GF-D8 (cell line): ENCODE measurements around the gene HSD17B12.

Experiments
- DNase-seq: peaks from one replicate; lab custom pipeline; 2025; lab: John Stamatoyannopoulos, UW

Gene HSD17B12

DNA sequence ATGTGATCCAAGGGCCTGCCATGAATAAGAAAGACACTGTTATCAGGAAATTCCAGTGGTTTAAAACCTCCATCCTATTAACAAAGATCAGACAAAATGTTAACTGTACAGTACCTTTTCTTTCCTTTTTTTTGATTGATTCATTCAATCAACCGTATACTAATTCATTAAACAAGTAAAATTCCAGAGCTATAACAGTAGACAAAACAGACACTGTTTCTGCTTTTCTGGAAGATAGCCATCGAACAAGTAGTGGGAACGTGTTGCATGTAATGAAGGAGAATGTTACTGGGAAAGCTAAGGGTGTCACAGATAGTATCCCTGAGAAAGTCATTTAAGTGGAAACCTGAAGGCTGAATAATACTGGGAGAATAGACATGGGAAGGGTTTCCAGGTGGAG, 126.4 kb downstream of the HSD17B12 start:
- DNase-seq = no peak

DNA sequence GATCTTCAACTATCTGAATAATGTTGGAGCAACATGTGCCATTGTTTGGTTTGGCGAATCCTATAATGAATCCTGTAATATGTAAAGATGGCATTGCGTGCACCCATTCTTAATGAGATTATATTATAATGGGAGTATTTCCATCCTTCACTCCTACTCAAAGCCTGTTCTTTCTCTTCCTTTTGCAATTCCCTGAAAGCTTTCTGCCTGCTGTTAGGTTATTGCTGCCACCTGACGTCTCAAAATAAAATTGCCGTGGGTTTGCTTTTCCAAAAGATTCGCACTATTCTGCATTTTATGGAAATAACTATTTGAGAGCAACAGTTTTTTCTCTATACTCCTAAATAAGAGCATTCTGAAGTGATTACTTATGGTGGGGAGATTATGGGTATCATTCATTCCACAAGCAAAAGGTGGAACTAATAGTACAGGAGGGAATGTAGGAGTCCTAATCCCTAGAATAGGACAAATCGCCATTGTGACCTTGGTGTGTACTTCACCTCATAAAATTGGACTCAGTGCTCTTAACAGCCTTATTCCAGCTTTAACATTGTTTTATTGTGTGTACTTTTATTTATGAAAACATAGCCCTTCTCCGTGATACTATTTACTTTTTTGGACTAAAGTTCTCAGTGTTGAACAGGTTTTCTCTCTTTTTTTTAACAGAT, 130.5 kb downstream of the HSD17B12 start:
- DNase-seq = no peak

DNA sequence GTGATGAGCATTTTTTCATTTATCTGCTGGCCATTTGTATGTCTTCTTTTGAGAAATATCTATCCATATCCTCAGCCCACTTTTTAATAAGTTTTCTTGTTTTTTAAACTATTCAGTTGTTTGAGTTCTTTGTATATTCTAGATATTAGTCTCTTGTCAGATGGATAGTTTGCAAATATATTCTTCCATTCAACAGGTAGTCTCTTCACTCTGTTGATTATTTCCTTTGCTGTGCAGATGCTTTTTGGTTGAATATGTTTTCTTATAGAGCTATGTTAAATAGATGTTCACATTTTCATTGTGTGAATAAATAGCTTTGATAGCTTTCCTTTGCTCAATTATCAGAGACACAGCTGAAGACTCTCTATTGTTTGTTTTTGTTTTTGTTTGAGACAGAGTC, 131.9 kb downstream of the HSD17B12 start:
- DNase-seq = no peak

DNA sequence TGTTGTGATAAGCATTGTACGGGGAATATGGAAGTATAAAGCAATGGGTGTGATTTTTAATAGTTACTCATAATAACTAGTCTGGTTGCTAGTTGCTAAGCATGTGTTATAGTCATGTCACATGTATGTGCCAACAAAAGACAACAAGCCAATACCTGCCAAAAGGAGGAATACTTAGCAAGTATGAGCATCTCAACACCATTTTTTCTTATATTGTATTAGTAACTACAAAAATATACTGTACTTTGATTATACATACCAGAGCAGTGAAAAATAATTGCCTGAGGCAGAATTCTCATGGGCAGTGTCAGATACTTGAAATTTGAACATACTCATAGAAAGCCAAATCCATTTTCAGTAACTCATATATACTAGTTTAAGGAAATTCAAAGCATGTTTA, 137.7 kb downstream of the HSD17B12 start:
- no peak for DNase-seq

DNA sequence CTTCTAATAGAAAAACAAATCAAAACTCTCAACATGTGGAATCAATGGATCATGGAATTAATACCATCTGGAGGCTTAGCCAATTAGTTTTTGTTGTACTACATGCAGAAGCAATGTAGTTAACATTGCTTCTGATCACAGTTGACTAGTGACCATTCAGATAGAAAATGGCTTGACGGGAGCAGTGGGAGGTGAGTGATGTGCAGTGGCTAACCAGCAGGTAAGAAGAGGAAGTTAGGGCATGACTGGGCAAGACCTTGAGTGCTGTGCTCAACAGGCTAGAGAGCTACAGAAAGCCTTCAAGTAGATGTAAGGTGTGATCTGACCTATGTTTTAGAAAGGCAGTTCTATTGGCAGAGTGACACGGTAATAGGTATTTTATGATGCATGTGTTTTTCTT, 139.4 kb downstream of the HSD17B12 start:
- DNase-seq = no peak

DNA sequence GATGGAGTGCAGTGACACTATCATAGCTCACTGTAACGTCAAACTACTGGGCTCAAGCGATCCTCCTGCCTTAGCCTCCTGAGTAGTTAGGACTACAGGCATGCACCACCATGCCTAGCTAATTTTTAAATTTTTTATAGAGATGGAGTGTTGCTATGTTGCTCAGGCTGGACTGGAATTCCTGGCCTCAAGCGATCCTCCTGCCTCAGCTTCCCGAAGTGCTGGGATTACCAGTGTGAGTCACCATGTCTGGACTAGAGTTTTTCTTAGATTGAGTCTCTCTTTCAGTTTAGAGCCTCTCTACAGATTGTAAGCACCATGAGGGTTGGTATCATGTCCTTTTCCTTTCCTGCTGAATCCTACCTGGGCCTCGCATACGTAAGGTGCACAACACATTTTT, 142.8 kb downstream of the HSD17B12 start:
- no peak for DNase-seq

DNA sequence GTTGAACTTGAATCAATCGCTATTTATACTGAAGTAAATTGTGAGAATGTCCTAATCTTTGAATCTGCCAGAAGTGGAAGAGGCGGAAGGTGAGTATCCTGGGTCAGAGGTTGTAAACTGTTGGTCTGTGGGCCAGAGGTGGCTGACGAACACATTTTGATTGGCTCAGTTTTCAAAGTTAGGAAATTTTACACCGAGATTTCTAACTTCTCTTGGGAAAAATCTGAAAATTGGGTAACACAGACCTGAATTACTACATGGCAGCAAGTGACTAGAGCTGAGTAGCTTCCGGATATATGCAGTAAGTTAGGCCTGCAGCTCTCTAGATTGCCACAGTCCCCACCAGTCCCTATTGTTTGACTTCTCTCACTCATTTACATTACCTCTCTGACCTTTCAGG, 143.3 kb downstream of the HSD17B12 start:
- DNase-seq = no peak

DNA sequence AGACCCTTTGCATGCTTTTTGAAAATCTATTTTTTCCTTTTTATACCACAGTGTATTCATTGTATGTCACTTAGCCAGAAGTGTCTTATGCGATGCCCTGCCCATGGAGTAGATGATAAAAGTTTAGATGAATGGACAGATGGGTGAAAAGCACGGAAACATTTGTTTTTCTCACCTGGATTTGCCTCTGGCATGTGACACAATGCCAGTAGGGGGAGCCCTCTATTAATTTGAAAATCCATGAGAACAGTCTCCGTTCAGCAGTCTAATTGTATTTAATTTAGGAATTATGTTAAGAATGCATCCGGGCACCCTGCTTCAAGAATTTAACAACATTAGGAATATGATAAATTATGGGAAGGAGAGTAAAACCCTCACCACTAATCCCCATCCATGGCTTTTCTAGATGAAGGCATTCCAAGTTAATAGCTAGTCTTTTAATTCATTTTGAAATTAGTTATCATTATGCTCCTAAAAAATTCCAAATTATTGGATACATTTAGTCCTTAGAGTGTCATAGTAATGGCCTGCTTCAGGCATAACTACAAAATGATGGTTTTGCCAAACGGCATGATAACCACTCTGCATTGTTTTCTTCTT, 144.8 kb downstream of the HSD17B12 start:
- DNase-seq = no peak

DNA sequence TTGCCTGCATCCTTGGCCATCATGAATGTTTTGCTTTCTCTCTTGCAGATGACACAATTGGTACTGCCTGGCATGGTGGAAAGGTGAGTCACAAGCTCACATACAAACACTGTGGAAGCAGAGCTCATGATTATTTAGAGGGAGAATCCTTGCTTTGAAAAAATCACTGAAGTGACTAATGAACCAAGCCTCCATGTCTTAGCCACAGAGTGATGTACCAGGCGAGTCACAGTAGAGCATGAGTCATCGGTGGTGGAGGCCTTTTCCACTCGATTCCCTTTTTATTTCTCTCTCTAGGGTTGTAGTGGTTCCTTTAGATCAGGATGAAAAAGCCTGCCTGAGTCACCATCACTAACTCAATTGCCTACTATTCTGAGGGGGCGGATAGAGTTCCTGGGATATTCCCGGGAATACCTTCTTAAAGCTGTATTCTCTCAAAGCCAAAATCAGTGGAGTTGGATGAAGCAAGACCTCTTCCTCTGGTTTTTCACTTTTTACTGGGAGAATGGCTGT, 150.4 kb downstream of the HSD17B12 start:
- no peak for DNase-seq

DNA sequence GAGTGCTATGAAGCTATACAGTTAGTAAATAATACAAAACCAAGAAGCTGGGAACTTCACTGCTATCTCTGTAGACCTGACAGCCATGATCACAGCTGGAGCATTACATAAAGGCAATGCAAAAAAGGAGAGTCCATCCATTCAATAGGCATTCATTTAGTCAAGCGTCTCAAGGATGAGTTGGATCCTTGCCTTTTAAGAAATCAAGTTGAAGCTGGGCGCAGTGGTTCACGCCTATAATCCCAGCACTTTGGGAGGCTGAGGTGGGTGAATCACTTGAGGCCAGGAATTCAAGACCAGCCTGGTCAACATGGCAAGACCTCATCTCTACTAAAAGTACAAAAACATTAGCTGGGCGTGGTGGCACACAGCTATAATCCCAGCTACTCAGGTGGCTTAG, 152.0 kb downstream of the HSD17B12 start:
- DNase-seq = no peak

DNA sequence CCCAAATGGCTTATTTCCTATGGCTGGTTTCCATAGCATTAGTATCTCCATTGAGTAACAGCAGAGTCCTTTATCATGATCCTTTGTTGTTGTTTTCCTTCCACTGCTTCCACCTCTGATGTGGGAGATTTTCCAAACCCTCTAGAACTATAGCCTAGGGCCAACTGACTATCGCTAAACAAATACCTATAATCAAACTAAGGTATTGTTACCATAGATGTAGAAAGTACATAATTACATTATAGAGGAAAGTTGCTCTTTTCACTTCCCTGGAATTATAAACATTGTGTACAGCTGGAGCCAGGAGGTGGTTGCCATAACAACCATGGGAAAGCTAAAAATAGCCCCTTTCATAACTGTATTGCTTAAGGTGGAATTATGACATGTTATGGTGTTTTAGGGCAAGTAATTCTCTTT, 153.1 kb downstream of the HSD17B12 start:
- DNase-seq = no peak

DNA sequence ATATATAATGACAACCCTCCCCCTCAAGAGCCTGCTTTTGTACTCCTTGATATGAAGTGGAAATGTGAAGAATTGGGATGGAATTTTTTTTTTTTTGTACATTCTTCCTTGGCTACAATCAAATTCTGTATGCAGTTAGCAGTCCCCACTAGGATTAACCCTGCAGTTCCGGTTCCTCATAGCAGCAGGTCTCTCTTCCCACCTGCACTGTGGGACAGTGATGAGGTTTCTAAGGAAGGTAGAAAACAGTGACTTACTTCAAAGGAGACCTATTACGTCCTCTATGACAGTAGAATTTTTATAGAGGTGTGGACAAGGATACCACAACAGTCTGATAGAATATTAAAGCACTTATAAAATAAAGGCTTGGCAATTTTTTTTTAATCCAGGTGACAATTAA, 153.7 kb downstream of the HSD17B12 start:
- no peak for DNase-seq

DNA sequence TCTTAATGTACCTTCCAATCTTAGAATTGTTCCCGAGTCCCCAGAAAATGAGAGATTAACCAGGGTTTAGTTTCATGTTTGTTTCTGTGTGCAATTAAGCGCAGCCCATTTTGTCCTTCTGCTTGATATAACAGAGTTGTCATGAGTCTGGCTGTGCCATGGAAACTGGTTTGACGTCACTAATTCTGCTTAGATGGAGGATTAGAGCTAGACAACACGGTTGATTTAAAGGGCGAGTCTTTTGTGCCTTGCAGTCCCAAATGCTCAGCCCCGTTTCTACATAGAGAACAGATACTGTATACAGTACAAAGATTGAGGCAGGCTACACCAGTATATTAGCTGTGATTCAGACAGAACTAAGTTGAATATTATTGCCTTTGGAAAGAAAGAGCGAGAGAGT, 154.6 kb downstream of the HSD17B12 start:
- no peak for DNase-seq

DNA sequence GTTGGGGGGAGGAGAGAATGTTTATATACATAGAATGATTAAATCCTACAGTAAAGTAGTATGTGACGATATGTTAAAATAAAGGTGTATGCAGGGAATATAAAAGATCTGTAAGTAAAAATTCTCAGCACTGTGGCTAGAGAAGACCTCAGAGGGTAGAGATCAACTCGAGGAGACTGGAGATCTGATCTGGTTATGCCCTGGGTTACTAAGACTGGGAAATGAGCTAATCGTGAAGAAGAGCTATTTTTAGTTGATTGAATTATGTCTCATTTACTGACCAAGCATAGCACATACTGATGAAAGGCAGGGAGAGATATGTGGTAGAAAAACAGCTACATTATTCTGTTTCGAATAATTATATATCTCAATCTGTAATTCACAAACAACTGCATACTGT, 157.3 kb downstream of the HSD17B12 start:
- DNase-seq = no peak

DNA sequence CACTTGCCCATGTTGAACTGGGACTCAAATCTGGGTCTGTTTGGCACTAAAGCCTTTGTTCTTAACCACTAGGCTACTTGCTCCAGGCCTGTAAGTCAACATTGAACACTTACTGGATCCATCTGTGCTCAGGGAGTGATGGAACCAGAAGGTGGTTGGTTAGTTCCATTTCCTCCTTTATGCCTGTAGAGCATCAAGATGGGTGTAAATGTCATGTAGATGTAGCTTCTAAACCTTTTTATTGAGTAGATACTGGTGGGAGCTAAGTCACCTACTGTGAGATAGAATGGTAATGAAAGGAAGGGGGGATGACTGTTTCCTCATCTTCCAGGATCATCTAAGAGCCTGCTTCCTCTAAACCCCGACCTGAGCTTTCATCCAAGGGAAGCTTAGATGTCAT, 161.5 kb downstream of the HSD17B12 start:
- no peak for DNase-seq

DNA sequence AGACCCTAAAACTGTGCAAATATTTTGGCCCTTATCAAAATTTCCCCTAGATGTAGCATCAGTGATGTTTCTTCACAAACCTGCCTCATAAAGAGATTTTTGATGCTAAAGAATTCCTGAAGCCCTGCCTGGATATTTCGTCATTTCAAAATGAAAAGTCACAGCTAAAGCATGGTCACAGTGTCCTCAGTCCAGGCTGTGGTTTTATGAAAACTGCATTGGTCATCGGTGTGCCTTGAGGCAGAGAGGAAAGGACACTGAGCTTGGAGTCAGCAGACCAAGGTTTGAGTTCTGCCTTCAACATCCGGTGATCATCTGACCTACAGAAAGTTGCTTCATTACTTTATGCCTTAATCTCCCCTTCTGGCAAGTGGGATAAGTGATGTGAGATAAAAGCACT, 165.3 kb downstream of the HSD17B12 start:
- no peak for DNase-seq

DNA sequence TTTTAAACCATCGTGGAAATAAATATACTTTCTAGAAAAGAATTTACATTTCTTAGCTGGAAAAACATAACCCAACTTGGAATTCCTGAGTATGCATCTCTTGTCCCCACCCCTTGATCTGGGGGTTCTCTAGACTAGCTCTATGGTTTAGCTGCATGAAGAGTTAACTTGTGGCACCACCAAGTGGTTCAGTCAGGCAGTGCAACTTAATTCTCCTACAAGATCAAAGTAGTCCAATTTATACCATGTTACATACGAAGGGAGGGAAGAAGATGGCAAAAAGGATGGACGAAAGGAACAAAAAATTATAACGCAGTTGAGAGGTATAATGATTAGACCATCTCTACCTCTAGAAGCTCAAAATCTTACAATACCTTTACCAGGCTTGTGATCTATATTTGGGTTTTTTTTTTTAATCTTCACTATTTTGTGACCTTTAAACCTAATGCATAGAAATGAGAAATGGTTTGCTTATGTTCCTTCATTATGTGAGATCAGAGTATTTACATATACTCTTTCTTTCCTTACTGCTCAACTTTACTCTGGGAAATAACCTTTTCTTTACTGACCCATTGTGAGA, 171.6 kb downstream of the HSD17B12 start:
- DNase-seq = no peak

DNA sequence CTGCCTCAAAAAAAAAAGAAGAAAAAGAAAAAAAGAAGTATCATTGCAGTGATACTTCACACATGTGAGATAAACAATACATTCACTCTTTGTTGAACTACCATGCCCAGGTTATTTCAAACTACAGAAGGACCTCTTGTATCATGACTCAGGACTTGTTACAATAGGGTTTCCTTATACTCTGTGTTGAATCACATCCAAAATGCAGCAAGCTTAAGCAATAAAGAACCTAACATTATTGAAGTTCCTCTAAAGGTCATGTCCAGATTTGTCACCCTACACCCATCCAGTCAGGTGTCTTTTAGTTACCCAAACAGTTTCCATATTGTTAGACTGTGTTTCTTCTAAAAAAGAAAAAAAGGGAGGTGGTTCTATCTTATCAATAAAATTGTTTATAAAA, 173.2 kb downstream of the HSD17B12 start:
- no peak for DNase-seq

DNA sequence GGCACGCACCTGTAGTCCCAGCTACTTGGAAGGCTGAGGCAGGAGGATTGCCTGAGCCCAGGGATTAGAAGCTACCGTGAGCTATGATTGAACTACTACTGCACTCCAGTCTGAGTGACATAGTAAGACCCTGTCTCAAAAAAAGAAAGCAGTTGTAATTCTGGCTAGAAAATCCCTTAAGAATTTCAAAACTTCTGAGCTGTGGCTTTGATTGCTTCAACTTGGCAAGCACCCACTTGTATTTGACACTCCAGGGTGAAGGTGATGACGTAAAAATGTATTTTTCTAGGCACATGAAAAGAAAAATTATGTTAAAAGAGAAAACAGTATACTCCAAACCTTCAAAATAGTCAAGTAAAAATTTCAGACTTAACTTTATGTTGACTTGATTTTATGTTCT, 176.5 kb downstream of the HSD17B12 start:
- no peak for DNase-seq

DNA sequence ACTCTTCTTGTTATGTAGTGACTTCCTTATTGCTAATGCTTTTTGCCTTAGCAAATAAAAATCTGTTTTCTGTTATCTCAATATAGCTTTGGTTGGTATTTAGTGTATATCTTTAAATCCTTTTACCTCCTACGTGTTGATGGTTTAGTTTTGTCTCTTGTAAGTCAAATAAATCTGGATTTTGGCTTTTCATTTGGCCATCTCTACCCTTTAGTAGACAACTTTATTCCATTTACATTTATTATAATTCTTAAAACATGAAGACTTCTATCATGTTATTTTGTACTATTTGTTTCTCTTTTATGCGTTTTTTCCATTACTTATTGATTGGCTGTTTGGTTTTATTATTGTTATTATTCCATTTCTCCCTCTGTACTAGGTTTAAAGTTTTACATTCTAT, 180.6 kb downstream of the HSD17B12 start:
- DNase-seq = no peak

DNA sequence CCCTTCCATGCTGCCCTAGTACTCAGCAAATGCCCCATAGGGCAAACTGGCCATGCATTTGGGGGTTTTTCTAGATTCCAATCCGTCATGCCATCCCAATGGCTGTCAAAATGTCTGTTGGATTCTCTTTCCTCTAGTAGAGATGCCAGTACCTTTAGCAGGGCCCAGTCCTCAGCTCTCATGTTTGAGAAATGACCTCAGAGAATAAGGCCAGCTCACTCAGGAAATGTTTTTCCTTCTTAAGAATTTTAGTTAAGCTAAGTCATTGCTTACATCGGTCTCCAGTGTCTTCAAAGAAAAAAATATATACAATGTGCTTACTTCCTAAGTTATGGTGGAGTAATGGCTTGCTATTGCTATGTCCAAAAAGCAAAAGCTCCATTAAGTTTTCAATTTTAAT, 186.0 kb downstream of the HSD17B12 start:
- no peak for DNase-seq

DNA sequence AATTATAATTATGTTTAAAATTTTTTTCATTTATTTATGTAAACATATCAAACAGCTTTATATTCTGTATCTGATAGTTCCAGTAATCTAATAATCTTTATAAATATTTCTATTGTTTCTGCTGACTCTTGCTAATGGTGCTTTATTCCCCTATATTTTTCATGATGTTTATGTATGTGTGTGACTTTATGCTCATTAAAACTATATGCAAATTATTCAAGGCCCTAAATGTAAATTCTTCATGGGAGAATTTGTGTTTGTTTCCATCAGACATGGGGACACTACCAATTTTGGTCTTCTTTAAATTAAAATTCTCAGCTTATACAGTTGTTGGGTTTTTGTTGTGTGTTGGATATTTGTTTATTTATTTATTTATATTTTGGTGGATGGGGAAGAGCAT, 186.4 kb downstream of the HSD17B12 start:
- no peak for DNase-seq

DNA sequence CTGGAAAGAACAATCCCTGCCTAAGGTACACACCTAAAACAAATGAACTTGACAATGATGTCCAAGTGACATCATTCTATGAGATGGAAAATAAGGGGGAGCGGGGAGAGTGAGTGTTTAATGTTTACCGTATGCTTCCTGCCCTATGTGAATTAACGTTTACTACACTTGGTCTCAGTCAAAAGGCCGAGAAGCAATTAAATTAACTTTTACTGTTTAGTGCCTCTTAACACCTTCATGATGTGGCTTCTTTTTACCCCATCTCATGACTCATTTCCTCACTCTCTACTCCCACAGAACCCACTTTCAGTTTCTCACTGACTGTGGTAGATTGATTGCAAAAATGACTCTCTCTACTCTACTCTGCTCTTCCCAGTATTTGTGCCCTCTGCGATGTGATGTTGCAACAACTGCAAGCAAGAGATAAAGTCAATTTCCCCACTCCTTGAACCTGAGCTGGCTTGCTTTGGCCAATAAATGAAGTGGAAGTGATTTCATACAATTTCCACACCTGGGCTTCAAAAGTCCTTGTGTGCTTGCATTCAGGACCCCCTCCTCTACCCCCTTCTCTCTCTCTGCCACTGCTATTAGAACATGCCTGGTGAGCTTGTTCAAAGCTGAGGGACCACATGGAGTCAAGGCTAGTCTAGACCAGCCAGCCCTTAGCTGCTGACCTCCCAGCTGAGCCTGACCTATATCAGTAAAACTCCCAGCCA, 188.5 kb downstream of the HSD17B12 start:
- DNase-seq = peak; percentile 89
